Measurements from ENCODE around the gene RHOB. TPM values are rescaled to one million over a fixed set of nuclear protein-coding genes. Genes with fewer than 3 reads are reported as not detected.
"Not testable (repeated sequence)": the region's sequence is repeated elsewhere in the genome, so short reads cannot be mapped to it uniquely, and the experiment has no call there.

The RHOB gene
- total and polyA plus RNA-seq, 4 experiments from 2014 or later = 0.68 to 8.9 (median 4.4) TPM

- intact Hi-C loops (cut with micrococcal nuclease) = no loop called here
- no peak overlapping the region for H3K4me3 Mint-ChIP-seq
- no peaks in the 10 kb centered on the region for H3K36me3 Mint-ChIP-seq
- DNase-seq = no peak
- ChIA-PET POLR2A (ENCODE audit: partially characterized antibody) (no interaction called here), CTCF (ENCODE audit: partially characterized antibody) (no interaction called here)
- no peaks in the 10 kb centered on the region for H3K4me1 ChIP-seq (ENCODE audit: insufficient read depth, low read length)
- H3K9me3 Mint-ChIP-seq = no peaks in the 10 kb centered on the region
- no peak overlapping the region for H3K27ac ChIP-seq (ENCODE audit: low read depth, low read length)
- H3K27me3 ChIP-seq (ENCODE audit: insufficient read depth, low read length) = no peaks in the 10 kb centered on the region
- H3K9me3 ChIP-seq (ENCODE audit: control insufficient read depth in 1 of 2, low read length in 2 of 2) = no peaks in the 10 kb centered on the region
- H3K36me3 ChIP-seq (ENCODE audit: insufficient read depth, low read length) = no peaks in the 10 kb centered on the region
- H3K4me3 ChIP-seq (ENCODE audit: low read length in 2 of 2) = no peak overlapping the region
- no peaks in the 10 kb centered on the region for H3K4me1 Mint-ChIP-seq
- H3K27ac Mint-ChIP-seq = no peak overlapping the region
- no peaks in the 10 kb centered on the region for H3K27me3 Mint-ChIP-seq
Measured at GRCh38 chr2:20488201-20488641, 41.3 kb downstream of the RHOB start.

- ChIA-PET CTCF (ENCODE audit: partially characterized antibody) (no interaction called here), POLR2A (ENCODE audit: partially characterized antibody) (no interaction called here)
- no peaks in the 10 kb centered on the region for H3K9me3 ChIP-seq (ENCODE audit: control insufficient read depth in 1 of 2, low read length in 2 of 2)
- no peak for DNase-seq
- H3K4me1 ChIP-seq (ENCODE audit: insufficient read depth, low read length) = no peaks in the 10 kb centered on the region
- Mint-ChIP-seq H3K9me3 (no peaks in the 10 kb centered on the region), H3K27ac (no peak overlapping the region), H3K4me1 (no peaks in the 10 kb centered on the region), H3K4me3 (no peak overlapping the region), H3K27me3 (no peaks in the 10 kb centered on the region), H3K36me3 (no peaks in the 10 kb centered on the region)
- H3K27ac ChIP-seq (ENCODE audit: low read depth, low read length) = no peak overlapping the region
- no peak overlapping the region for H3K4me3 ChIP-seq (ENCODE audit: low read length in 2 of 2)
- H3K27me3 ChIP-seq (ENCODE audit: insufficient read depth, low read length) = no peaks in the 10 kb centered on the region
- intact Hi-C loops (cut with micrococcal nuclease) = no loop called here
- no peaks in the 10 kb centered on the region for H3K36me3 ChIP-seq (ENCODE audit: insufficient read depth, low read length)
Measured at GRCh38 chr2:20488782-20489181, 41.9 kb downstream of the RHOB start.

GRCh38 chr2:20490300-20491181 lies 43.7 kb downstream of the RHOB start:
- H3K4me1 Mint-ChIP-seq = no peaks in the 10 kb centered on the region
- intact Hi-C loops (cut with micrococcal nuclease) = no loop called here
- CTCF ChIA-PET (ENCODE audit: partially characterized antibody) = no interaction called here

GRCh38 chr2:20491739-20492531 lies 45.1 kb downstream of the RHOB start:
- Histone ChIP-seq H3K27ac (ENCODE audit: low read depth, low read length) (no peak overlapping the region), H3K27me3 (ENCODE audit: insufficient read depth, low read length) (no peaks in the 10 kb centered on the region), H3K4me3 (ENCODE audit: low read length in 2 of 2) (no peak overlapping the region), H3K9me3 (ENCODE audit: control insufficient read depth in 1 of 2, low read length in 2 of 2) (no peaks in the 10 kb centered on the region), H3K36me3 (ENCODE audit: insufficient read depth, low read length) (no peaks in the 10 kb centered on the region), H3K4me1 (ENCODE audit: insufficient read depth, low read length) (no peaks in the 10 kb centered on the region)
- Mint-ChIP-seq H3K9me3 (no peaks in the 10 kb centered on the region), H3K4me3 (no peak overlapping the region), H3K27me3 (no peaks in the 10 kb centered on the region), H3K36me3 (no peaks in the 10 kb centered on the region), H3K27ac (no peak overlapping the region), H3K4me1 (no peaks in the 10 kb centered on the region)
- no peak for DNase-seq
- ChIA-PET POLR2A (ENCODE audit: partially characterized antibody) (no interaction called here), CTCF (ENCODE audit: partially characterized antibody) (no interaction called here)
- intact Hi-C loops (cut with micrococcal nuclease) = no loop called here

More at GRCh38 chr2:20490300-20491181, 43.7 kb downstream of the RHOB start:
- Histone ChIP-seq H3K36me3 (ENCODE audit: insufficient read depth, low read length) (no peaks in the 10 kb centered on the region), H3K4me3 (ENCODE audit: low read length in 2 of 2) (no peak overlapping the region), H3K27ac (ENCODE audit: low read depth, low read length) (no peak overlapping the region), H3K27me3 (ENCODE audit: insufficient read depth, low read length) (no peaks in the 10 kb centered on the region), H3K9me3 (ENCODE audit: control insufficient read depth in 1 of 2, low read length in 2 of 2) (no peaks in the 10 kb centered on the region), H3K4me1 (ENCODE audit: insufficient read depth, low read length) (no peaks in the 10 kb centered on the region)
- Mint-ChIP-seq H3K9me3 (no peaks in the 10 kb centered on the region), H3K27ac (no peak overlapping the region), H3K36me3 (no peaks in the 10 kb centered on the region), H3K27me3 (no peaks in the 10 kb centered on the region), H3K4me3 (no peak overlapping the region)
- no peak for DNase-seq
- POLR2A ChIA-PET (ENCODE audit: partially characterized antibody) = no interaction called here

GRCh38 chr2:20493095-20493494 lies 46.2 kb downstream of the RHOB start:
- H3K4me3 ChIP-seq (ENCODE audit: low read length in 2 of 2); H3K36me3 ChIP-seq (ENCODE audit: insufficient read depth, low read length); H3K36me3 Mint-ChIP-seq; CTCF ChIA-PET (ENCODE audit: partially characterized antibody); H3K4me1 Mint-ChIP-seq; H3K9me3 Mint-ChIP-seq; H3K4me1 ChIP-seq (ENCODE audit: insufficient read depth, low read length); POLR2A ChIA-PET (ENCODE audit: partially characterized antibody); H3K27ac ChIP-seq (ENCODE audit: low read depth, low read length); H3K4me3 Mint-ChIP-seq; DNase-seq; H3K9me3 ChIP-seq (ENCODE audit: control insufficient read depth in 1 of 2, low read length in 2 of 2); intact Hi-C loops (cut with micrococcal nuclease); H3K27me3 ChIP-seq (ENCODE audit: insufficient read depth, low read length); H3K27me3 Mint-ChIP-seq; H3K27ac Mint-ChIP-seq: not testable (repeated sequence)

- H3K4me3 ChIP-seq (ENCODE audit: low read length in 2 of 2) = no peak overlapping the region
- H3K36me3 ChIP-seq (ENCODE audit: insufficient read depth, low read length) = no peaks in the 10 kb centered on the region
- no peak overlapping the region for H3K4me3 Mint-ChIP-seq
- H3K27me3 Mint-ChIP-seq = no peaks in the 10 kb centered on the region
- H3K9me3 ChIP-seq (ENCODE audit: control insufficient read depth in 1 of 2, low read length in 2 of 2) = no peaks in the 10 kb centered on the region
- H3K4me1 ChIP-seq (ENCODE audit: insufficient read depth, low read length) = no peaks in the 10 kb centered on the region
- no peak for DNase-seq
- H3K27ac Mint-ChIP-seq = no peak overlapping the region
- H3K27ac ChIP-seq (ENCODE audit: low read depth, low read length) = no peak overlapping the region
- no peaks in the 10 kb centered on the region for H3K27me3 ChIP-seq (ENCODE audit: insufficient read depth, low read length)
- H3K4me1 Mint-ChIP-seq = no peaks in the 10 kb centered on the region
- no peaks in the 10 kb centered on the region for H3K9me3 Mint-ChIP-seq
- no peaks in the 10 kb centered on the region for H3K36me3 Mint-ChIP-seq
- intact Hi-C loops (cut with micrococcal nuclease) = no loop called here
- POLR2A ChIA-PET (ENCODE audit: partially characterized antibody) = no interaction called here
- CTCF ChIA-PET (ENCODE audit: partially characterized antibody) = no interaction called here
Measured at GRCh38 chr2:20494241-20494640, 47.4 kb downstream of the RHOB start.

- Histone ChIP-seq H3K9me3 (ENCODE audit: control insufficient read depth in 1 of 2, low read length in 2 of 2) (no peaks in the 10 kb centered on the region), H3K27ac (ENCODE audit: low read depth, low read length) (no peak overlapping the region), H3K36me3 (ENCODE audit: insufficient read depth, low read length) (no peaks in the 10 kb centered on the region), H3K4me3 (ENCODE audit: low read length in 2 of 2) (no peak overlapping the region), H3K4me1 (ENCODE audit: insufficient read depth, low read length) (no peaks in the 10 kb centered on the region), H3K27me3 (ENCODE audit: insufficient read depth, low read length) (no peaks in the 10 kb centered on the region)
- H3K9me3 Mint-ChIP-seq = peaks cover 0 to 1% (median 0%) of the 10 kb centered on the region in 8 donors
- H3K4me3 Mint-ChIP-seq = no peak overlapping the region
- no peak for DNase-seq
- H3K27me3 Mint-ChIP-seq = peaks cover 0 to 4% of the 10 kb centered on the region in 2 donors
- intact Hi-C loops (cut with micrococcal nuclease) = no loop called here
- ChIA-PET CTCF (ENCODE audit: partially characterized antibody) (no interaction called here), POLR2A (ENCODE audit: partially characterized antibody) (no interaction called here)
- H3K36me3 Mint-ChIP-seq = no peaks in the 10 kb centered on the region
- no peak overlapping the region for H3K27ac Mint-ChIP-seq
- no peaks in the 10 kb centered on the region for H3K4me1 Mint-ChIP-seq
Measured at GRCh38 chr2:20496076-20496872, 49.4 kb downstream of the RHOB start.

Measured in CD4-positive, alpha-beta memory T cell (primary cell).